RWPE1 (cell line): ENCODE measurements around the gene HIVEP1.

Experiments used
- CTCF ChIA-PET: fragments of 350-600 bp; sonication (Branson Sonifier 250); formaldehyde crosslinking; extraction: SDS; loops from one replicate; lab custom pipeline; 2021; lab: Yijun Ruan, JAX
- POLR2A ChIA-PET: fragments of 400-600 bp; formaldehyde crosslinking; extraction: SDS; loops from one replicate; lab custom pipeline; 2020; ENCODE audit warnings: antibody characterized with exemption; ENCODE audit not compliant: low non-redundant PET; lab: Yijun Ruan, JAX
- DNase-seq: peaks from one replicate; pipeline ENCODE4 v3.0.0; 2012; ENCODE audit warnings: low spot score
- H3K27ac ChIP-seq: fragments of 450-650 bp; 2 replicates; pipeline ENCODE4 v1.5.1; 2017
- CTCF ChIP-seq: fragments of 450-650 bp; conservative IDR thresholded peaks from 2 replicates; pipeline ENCODE4 v1.5.1; 2017; ENCODE audit warnings: low read depth, mild to moderate bottlenecking

HIVEP1 gene

GRCh38 chr6:12137480-12137879 lies 125.4 kb downstream of the HIVEP1 start:
- H3K27ac ChIP-seq, result no peak overlapping the region
- POLR2A ChIA-PET, result no interaction called here
- DNase-seq, result no peak
- CTCF ChIA-PET, result no interaction called here
- TF ChIP-seq CTCF, result no peak

- no peak for DNase-seq
- no peak for TF ChIP-seq CTCF
- no peak overlapping the region for H3K27ac ChIP-seq
- CTCF ChIA-PET, result interaction anchor here (1.0 kb wide), 1 partner anchor 96 kb away, joined by 3 read pairs; no protein-coding TSS in a partner anchor
- POLR2A ChIA-PET, result no interaction called here
Observed at GRCh38 chr6:12138381-12138780, 126.3 kb downstream of the HIVEP1 start.

- ChIA-PET POLR2A (no interaction called here), CTCF (interaction anchor here (1.0 kb wide), 1 partner anchor 95 kb away, joined by 3 read pairs; no protein-coding TSS in a partner anchor)
- TF ChIP-seq CTCF, result no peak
- H3K27ac ChIP-seq, result no peak overlapping the region
- no peak for DNase-seq
Observed at GRCh38 chr6:12138936-12139335, 126.8 kb downstream of the HIVEP1 start.

- no peak for DNase-seq
- POLR2A ChIA-PET, result no interaction called here
- no peak for TF ChIP-seq CTCF
- CTCF ChIA-PET, result no interaction called here
- H3K27ac ChIP-seq, result no peak overlapping the region
Observed at GRCh38 chr6:12147557-12148316, 135.6 kb downstream of the HIVEP1 start.

- TF ChIP-seq CTCF, result no peak
- ChIA-PET CTCF (interaction anchor here (0.5 to 0.6 kb wide), 2 partner anchors 12 to 143 kb away, joined by 3 read pairs; no protein-coding TSS in a partner anchor), POLR2A (no interaction called here)
- H3K27ac ChIP-seq, result no peak overlapping the region
- no peak for DNase-seq
Observed at GRCh38 chr6:12148317-12148801, 136.2 kb downstream of the HIVEP1 start.

GRCh38 chr6:12148841-12149240 lies 136.7 kb downstream of the HIVEP1 start:
- CTCF ChIA-PET, result interaction anchor here (0.5 to 0.6 kb wide), 2 partner anchors 12 to 143 kb away, joined by 3 read pairs; no protein-coding TSS in a partner anchor
- no peak overlapping the region for H3K27ac ChIP-seq
- POLR2A ChIA-PET, result no interaction called here
- no peak for DNase-seq
- no peak for TF ChIP-seq CTCF
